IPS-18c (cell line): Measurements from ENCODE around the gene USP11.
"Not testable (repeated sequence)": the region's sequence is repeated elsewhere in the genome, so short reads cannot be mapped to it uniquely, and the experiment has no call there.

Source experiments
- H3K4me3 ChIP-seq: 2 replicates; pipeline ENCODE4 v1.7.0; 2013; ENCODE audit warnings: low read depth, mild to moderate bottlenecking, low read length, moderate library complexity; ENCODE audit not compliant: insufficient read depth
- H3K9me3 ChIP-seq: one replicate; pipeline ENCODE4 v1.6.1; 2013; ENCODE audit warnings: mild to moderate bottlenecking, low read length, moderate library complexity; ENCODE audit not compliant: control insufficient read depth, insufficient read depth

Gene USP11

GRCh38 chrX:47266643-47267042 lies 33.8 kb downstream of the USP11 start:
- Histone ChIP-seq H3K4me3 (no peak overlapping the region), H3K9me3 (peaks cover 2% of the 10 kb centered on the region)

GRCh38 chrX:47272013-47272408 lies 39.2 kb downstream of the USP11 start:
- Histone ChIP-seq H3K9me3 (no peaks in the 10 kb centered on the region), H3K4me3 (no peak overlapping the region)

- H3K4me3 ChIP-seq, result no peak overlapping the region
- H3K9me3 ChIP-seq, result no peaks in the 10 kb centered on the region
Observed at GRCh38 chrX:47273011-47273730, 40.4 kb downstream of the USP11 start.

- peaks cover 2% of the 10 kb centered on the region for H3K9me3 ChIP-seq
- H3K4me3 ChIP-seq, result no peak overlapping the region
Observed at GRCh38 chrX:47278691-47279090, 45.9 kb downstream of the USP11 start.

- no peak overlapping the region for H3K4me3 ChIP-seq
- peaks cover 4% of the 10 kb centered on the region for H3K9me3 ChIP-seq
Observed at GRCh38 chrX:47283015-47283771, 50.4 kb downstream of the USP11 start.

- H3K4me3 ChIP-seq, H3K9me3 ChIP-seq: not testable (repeated sequence)
Observed at GRCh38 chrX:47284616-47285015, 51.8 kb downstream of the USP11 start.

- peaks cover 5% of the 10 kb centered on the region for H3K9me3 ChIP-seq
- no peak overlapping the region for H3K4me3 ChIP-seq
Observed at GRCh38 chrX:47285836-47286320, 53.1 kb downstream of the USP11 start.

- Histone ChIP-seq H3K9me3 (peaks cover 2% of the 10 kb centered on the region), H3K4me3 (no peak overlapping the region)
Observed at GRCh38 chrX:47293106-47293505, 60.3 kb downstream of the USP11 start.

GRCh38 chrX:47296766-47297365 lies 64.1 kb downstream of the USP11 start:
- no peak overlapping the region for H3K4me3 ChIP-seq
- H3K9me3 ChIP-seq, result no peaks in the 10 kb centered on the region

- Histone ChIP-seq H3K4me3 (no peak overlapping the region), H3K9me3 (no peaks in the 10 kb centered on the region)
Observed at GRCh38 chrX:47297874-47298273, 65.1 kb downstream of the USP11 start.
